Measurements from ENCODE around the gene SCN2A. TPM values are rescaled to one million over a fixed set of nuclear protein-coding genes. Genes with fewer than 3 reads are reported as not detected.

SCN2A gene
- total and polyA plus RNA-seq, 9 of the 15 experiments (the other 6 are each of a cell fraction or from before 2014, with no cell fraction given), result 0.08 to 0.69 (median 0.31) TPM; not detected in 1

DNA sequence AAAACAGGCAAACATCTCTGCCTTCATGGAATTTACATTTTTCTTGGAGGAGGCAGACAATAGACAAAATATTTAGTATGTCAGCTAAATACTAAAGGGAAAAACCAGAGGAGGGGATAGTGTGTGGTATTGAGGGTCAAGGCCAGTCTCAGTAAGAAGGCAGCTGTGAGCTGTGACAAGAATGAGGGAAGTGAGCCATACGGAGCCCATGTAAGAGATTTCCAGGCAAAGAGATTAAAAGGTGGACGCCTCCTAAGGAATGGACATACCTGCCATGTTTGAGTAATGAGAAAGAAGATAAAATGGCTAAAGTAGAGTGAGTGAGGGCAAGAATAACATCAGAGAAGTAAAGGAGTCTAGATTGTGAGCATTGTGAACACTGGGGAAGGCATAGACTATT lies 2.2 kb upstream of the SCN2A start (continued):
- TF ChIP-seq, protein P1, sequence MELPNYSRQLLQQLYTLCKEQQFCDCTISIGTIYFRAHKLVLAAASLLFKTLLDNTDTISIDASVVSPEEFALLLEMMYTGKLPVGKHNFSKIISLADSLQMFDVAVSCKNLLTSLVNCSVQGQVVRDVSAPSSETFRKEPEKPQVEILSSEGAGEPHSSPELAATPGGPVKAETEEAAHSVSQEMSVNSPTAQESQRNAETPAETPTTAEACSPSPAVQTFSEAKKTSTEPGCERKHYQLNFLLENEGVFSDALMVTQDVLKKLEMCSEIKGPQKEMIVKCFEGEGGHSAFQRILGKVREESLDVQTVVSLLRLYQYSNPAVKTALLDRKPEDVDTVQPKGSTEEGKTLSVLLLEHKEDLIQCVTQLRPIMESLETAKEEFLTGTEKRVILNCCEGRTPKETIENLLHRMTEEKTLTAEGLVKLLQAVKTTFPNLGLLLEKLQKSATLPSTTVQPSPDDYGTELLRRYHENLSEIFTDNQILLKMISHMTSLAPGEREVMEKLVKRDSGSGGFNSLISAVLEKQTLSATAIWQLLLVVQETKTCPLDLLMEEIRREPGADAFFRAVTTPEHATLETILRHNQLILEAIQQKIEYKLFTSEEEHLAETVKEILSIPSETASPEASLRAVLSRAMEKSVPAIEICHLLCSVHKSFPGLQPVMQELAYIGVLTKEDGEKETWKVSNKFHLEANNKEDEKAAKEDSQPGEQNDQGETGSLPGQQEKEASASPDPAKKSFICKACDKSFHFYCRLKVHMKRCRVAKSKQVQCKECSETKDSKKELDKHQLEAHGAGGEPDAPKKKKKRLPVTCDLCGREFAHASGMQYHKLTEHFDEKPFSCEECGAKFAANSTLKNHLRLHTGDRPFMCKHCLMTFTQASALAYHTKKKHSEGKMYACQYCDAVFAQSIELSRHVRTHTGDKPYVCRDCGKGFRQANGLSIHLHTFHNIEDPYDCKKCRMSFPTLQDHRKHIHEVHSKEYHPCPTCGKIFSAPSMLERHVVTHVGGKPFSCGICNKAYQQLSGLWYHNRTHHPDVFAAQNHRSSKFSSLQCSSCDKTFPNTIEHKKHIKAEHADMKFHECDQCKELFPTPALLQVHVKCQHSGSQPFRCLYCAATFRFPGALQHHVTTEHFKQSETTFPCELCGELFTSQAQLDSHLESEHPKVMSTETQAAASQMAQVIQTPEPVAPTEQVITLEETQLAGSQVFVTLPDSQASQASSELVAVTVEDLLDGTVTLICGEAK (IDR thresholded peaks at IDR 0.05), result no peak
- TF ChIP-seq, protein P1 (CRISPR knock-in tag; IDR thresholded peaks at IDR 0.05), result no peak
- TF ChIP-seq ZNF253 (CRISPR knock-in tag; conservative IDR thresholded peaks at IDR 0.05) (no peak), NFE2 (IDR thresholded peaks at IDR 0.05; ENCODE audit: low read depth) (no peak), RBBP5 (IDR thresholded peaks at IDR 0.05; ENCODE audit: borderline replicate concordance, insufficient read depth, low read length, poor library complexity, severe bottlenecking) (no peak), ZNF217 (CRISPR knock-in tag; IDR thresholded peaks at IDR 0.05) (no peak), MAFF (IDR thresholded peaks at IDR 0.05; ENCODE audit: low read length) (no peak), ZC3H8 (IDR thresholded peaks at IDR 0.05) (no peak), PTBP1 (IDR thresholded peaks at IDR 0.05; ENCODE audit: low read depth, low read length) (no peak), ZNF695 (CRISPR knock-in tag; IDR thresholded peaks at IDR 0.05) (no peak)
- TF ChIP-seq, protein P2, sequence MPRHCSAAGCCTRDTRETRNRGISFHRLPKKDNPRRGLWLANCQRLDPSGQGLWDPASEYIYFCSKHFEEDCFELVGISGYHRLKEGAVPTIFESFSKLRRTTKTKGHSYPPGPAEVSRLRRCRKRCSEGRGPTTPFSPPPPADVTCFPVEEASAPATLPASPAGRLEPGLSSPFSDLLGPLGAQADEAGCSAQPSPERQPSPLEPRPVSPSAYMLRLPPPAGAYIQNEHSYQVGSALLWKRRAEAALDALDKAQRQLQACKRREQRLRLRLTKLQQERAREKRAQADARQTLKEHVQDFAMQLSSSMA (CRISPR knock-in tag; IDR thresholded peaks at IDR 0.05), result no peak
